ENCODE measurements around the gene EEFSEC. TPM values are rescaled to one million over a fixed set of nuclear protein-coding genes. Genes with fewer than 3 reads are reported as not detected.

EEFSEC gene
- total and polyA plus RNA-seq, 11 donors: 17.5 to 48.0 (median 22.5) TPM

DNA sequence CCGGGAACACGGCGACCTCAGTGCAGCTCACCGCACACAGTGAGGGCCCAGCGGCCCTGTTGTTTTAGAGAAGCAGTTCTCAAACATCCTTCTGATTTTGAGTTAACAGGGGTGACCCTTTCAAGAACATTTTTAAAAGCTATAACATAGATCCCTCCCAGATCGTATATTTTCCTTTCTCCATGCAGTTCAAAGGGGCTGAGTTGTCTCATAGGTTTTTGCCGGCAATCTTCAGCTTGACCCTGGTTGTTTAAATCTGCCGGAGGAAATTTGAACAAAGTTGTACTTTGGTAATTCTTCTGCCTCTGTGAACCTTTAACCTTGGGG, 14.3 kb downstream of the EEFSEC start:
- intact Hi-C loops (cut with DNase I): loop anchor here in 5 of 10 donors (5.0 to 10.0 kb wide), 4 partner anchors 155 to 440 kb away; no protein-coding TSS in a partner anchor
- no peaks in the 10 kb centered on the region for H3K9me3 ChIP-seq

DNA sequence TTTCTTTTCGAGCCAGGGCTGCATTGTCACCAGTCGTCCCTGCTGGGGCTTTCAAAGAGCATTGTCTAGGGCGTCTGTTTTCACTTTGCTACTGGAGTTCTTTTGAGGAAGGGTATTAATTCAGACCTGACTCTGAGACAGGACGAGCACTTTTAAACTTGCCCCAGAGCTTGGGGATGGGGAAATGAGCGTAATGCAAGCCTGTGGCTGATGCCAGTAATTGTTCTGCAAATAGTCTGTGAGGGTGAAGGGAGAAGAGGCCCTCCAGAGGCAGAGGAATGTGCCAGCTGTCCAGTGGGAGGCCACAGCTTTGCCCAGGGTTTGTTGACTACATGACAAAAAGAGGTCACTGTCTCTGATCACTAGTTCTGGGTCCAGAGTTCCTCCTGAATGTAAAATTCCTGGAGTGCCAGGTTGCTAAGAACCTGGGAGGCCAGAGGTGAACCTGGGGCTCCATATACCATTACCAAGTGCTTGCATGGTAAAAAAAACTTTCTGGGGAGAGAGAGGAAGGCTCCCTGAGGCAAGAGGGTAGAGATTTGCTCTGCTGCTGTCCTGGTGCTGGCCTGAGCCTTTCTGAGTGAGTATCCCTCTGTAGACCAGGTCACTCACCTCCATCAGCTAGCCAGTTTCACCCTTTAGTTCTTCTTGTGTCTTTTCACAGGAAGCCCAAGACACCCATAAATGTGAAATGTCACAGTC, 14.8 kb downstream of the EEFSEC start:
- DNase-seq (peak in 2 of 5 donors; percentile 33 to 42), ATAC-seq (peak; percentile 49 to 85 (median 76))
- Histone ChIP-seq H3K4me3 (no peak overlapping the region), H3K27me3 (no peaks in the 10 kb centered on the region), H3K9me3 (no peaks in the 10 kb centered on the region), H3K27ac (peak overlapping the region in 8 of 12 donors; percentile 41 to 74 (median 56)), H3K36me3 (no peaks in the 10 kb centered on the region), H3K4me1 (peaks cover 0 to 45% (median 14%) of the 10 kb centered on the region in 12 donors)
- WGBS, 4 donors: 45 to 66% (median 60%) methylated on average over 5 of the region's 5 CpGs
- intact Hi-C loops (cut with DNase I): loop anchor here in 5 of 10 donors (5.0 to 10.0 kb wide), 4 partner anchors 154 to 439 kb away; no protein-coding TSS in a partner anchor
- TF ChIP-seq POLR2A (IDR thresholded peaks at IDR 0.05): no peak
- TF ChIP-seq, protein P1, sequence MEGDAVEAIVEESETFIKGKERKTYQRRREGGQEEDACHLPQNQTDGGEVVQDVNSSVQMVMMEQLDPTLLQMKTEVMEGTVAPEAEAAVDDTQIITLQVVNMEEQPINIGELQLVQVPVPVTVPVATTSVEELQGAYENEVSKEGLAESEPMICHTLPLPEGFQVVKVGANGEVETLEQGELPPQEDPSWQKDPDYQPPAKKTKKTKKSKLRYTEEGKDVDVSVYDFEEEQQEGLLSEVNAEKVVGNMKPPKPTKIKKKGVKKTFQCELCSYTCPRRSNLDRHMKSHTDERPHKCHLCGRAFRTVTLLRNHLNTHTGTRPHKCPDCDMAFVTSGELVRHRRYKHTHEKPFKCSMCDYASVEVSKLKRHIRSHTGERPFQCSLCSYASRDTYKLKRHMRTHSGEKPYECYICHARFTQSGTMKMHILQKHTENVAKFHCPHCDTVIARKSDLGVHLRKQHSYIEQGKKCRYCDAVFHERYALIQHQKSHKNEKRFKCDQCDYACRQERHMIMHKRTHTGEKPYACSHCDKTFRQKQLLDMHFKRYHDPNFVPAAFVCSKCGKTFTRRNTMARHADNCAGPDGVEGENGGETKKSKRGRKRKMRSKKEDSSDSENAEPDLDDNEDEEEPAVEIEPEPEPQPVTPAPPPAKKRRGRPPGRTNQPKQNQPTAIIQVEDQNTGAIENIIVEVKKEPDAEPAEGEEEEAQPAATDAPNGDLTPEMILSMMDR (IDR thresholded peaks at IDR 0.05): no peak

More for the DNA sequence above, 14.3 kb downstream of the EEFSEC start:
- Histone ChIP-seq H3K4me1 (peaks cover 0 to 45% (median 13%) of the 10 kb centered on the region in 12 donors), H3K27ac (peak overlapping the region in 7 of 12 donors; percentile 35 to 74 (median 57)), H3K4me3 (no peak overlapping the region), H3K36me3 (no peaks in the 10 kb centered on the region), H3K27me3 (no peaks in the 10 kb centered on the region)
- WGBS, 4 donors: 87 to 98% (median 95%) methylated on average over 8 of the region's 8 CpGs
- no peak for TF ChIP-seq POLR2A (IDR thresholded peaks at IDR 0.05)
- TF ChIP-seq, protein P1 (IDR thresholded peaks at IDR 0.05): no peak
- ATAC-seq: no peak
- DNase-seq: no peak

DNA sequence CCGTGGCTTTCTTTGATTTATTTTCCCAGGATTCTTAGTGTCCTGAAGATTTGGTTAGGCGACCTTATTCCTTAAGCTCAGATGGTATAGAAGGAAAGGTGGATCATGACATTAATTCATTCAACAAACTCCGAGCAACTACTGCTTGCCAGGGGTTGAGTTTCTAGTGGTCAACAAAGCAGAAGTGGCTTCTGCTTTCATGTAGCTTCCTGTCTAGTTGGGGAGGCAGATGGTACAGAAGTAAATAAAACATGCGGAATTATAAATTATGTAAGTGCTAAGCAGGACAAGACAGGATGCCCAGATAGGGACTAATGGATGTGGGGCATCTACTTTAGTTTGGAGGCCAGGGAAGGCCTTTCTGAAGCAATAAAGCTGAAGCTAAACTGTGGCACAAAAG, 15.6 kb downstream of the EEFSEC start:
- WGBS, 4 donors: 93 to 94% (median 93%) methylated on average over 4 of the region's 4 CpGs
- Histone ChIP-seq H3K27ac (peak overlapping the region in 4 of 12 donors; percentile 43 to 64 (median 58)), H3K9me3 (no peaks in the 10 kb centered on the region), H3K4me1 (peaks cover 0 to 52% (median 20%) of the 10 kb centered on the region in 12 donors), H3K36me3 (no peaks in the 10 kb centered on the region), H3K27me3 (no peaks in the 10 kb centered on the region), H3K4me3 (no peak overlapping the region)
- intact Hi-C loops (cut with DNase I): loop anchor here in 5 of 10 donors (5.0 to 10.0 kb wide), 4 partner anchors 153 to 438 kb away; no protein-coding TSS in a partner anchor
- DNase-seq (no peak), ATAC-seq (no peak)
- TF ChIP-seq POLR2A (IDR thresholded peaks at IDR 0.05): no peak
- TF ChIP-seq, protein P1 (IDR thresholded peaks at IDR 0.05): no peak

DNA sequence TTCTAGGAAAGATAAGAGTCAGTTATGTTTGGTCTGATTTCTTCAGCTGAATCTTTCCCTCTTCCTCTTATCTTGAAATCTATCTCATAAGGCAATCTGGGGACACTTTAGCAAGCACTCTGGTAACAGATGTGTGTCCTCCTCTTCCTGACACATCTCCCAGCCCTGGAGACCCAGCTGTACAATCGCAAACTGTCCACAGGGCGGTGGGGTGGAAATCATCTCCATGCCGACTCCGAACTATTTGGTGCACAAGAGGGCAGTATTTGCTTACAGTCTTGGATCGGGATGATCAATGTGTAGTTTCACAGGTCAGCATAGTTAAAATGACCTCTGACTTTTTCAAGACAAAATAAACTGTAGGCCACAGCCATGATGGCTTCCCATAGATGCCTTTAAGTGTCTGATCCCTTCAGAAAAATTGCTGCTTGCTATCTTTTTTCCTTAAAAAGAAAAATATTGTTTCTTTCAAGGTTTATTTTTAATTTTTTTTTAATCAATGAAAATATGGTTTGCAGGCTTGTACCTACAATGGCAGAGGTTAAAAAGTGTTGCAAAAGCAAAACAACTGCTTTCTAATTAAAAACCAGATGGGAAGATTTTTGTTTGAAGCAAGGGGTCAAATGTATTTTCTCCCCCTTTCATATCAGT, 17.7 kb downstream of the EEFSEC start:
- H3K4me1 ChIP-seq: peaks cover 0 to 74% (median 40%) of the 10 kb centered on the region in 12 donors

More for the DNA sequence above, 17.7 kb downstream of the EEFSEC start:
- Histone ChIP-seq H3K4me3 (no peak overlapping the region), H3K27ac (no peak overlapping the region), H3K9me3 (no peaks in the 10 kb centered on the region), H3K36me3 (no peaks in the 10 kb centered on the region), H3K27me3 (no peaks in the 10 kb centered on the region)
- ATAC-seq (peak; percentile 54 to 75 (median 72)), DNase-seq (peak in 4 of 5 donors; percentile 55 to 64 (median 62))
- TF ChIP-seq POLR2A (IDR thresholded peaks at IDR 0.05): no peak
- TF ChIP-seq, protein P1 (IDR thresholded peaks at IDR 0.05): peak; percentile 49 to 88 (median 68)
- intact Hi-C loops (cut with DNase I): loop anchor here (1.0 to 10.0 kb wide), 12 partner anchors 134 to 437 kb away; partner anchors contain the start of gene GATA2 (in 1 of the 10)
- WGBS, 4 donors: 8 to 18% (median 13%) methylated on average over 5 of the region's 5 CpGs
